Stomach (tissue), 9 donors: ENCODE measurements around the gene C18orf32. TPM values are rescaled to one million over a fixed set of nuclear protein-coding genes. Genes with fewer than 3 reads are reported as not detected.

ENCODE experiments used
- DNase-seq, 2 donors: peaks; one replicate each; pipeline versions ENCODE4 v3.0.0 to v3.0.0-alpha.2; 2013 to 2019
- H3K27ac ChIP-seq, 5 donors: fragments of 200-600 bp in 4 of 5; sonication (generic) in 4 of 5; one replicate each; pipeline ENCODE4 v1.5.1; 2013 to 2019; ENCODE audit warnings: mild to moderate bottlenecking in 1 of 5, moderate library complexity in 1 of 5
- H3K27me3 ChIP-seq, 3 donors: fragments of 200-600 bp; sonication (generic); one replicate each; pipeline ENCODE4 v1.5.1; 2017 to 2019; ENCODE audit warnings: mixed run types in 1 of 3
- H3K36me3 ChIP-seq, 4 donors: fragments of 200-600 bp; sonication (generic); 1 replicate in 3 of 4; 2 replicates in 1 of 4; pipeline ENCODE4 v1.5.1; 2016 to 2019
- H3K4me1 ChIP-seq, 4 donors: fragments of 200-600 bp; sonication (generic); one replicate each; pipeline ENCODE4 v1.5.1; 2016 to 2019
- H3K4me3 ChIP-seq, 4 donors: fragments of 200-600 bp; sonication (generic) in 3 of 4; one replicate each; pipeline ENCODE4 v1.5.1; 2016 to 2019; ENCODE audit warnings: mild to moderate bottlenecking in 1 of 4
- H3K9me3 ChIP-seq, 4 donors: fragments of 200-600 bp; sonication (generic); one replicate each; pipeline ENCODE4 v1.5.1; 2016 to 2019
- EP300 ChIP-seq: sonication (generic); formaldehyde crosslinking; IDR thresholded peaks from one replicate; pipeline ENCODE4 v1.6.1; 2017; ENCODE audit warnings: antibody characterized with exemption
- POLR2A ChIP-seq, 4 donors: fragments of 450-650 bp; IDR thresholded peaks; one replicate each; pipeline ENCODE4 v1.6.1; 2016; ENCODE audit warnings: antibody characterized with exemption in 4 of 4, control low read depth in 2 of 4, mild to moderate bottlenecking in 1 of 4, moderate library complexity in 1 of 4
- POLR2AphosphoS5 ChIP-seq, 3 donors: sonication (generic); formaldehyde crosslinking; IDR thresholded peaks; one replicate each; pipeline ENCODE4 v1.6.1; 2016; ENCODE audit warnings: antibody characterized with exemption in 3 of 3
- WGBS, 5 donors: extraction: QIAGEN DNeasy Blood & Tissue Kit in 3 of 5; methylation state at CpG; one replicate each; pipeline versions ENCODE4 v1.1.5 to v1.1.7; 2013 to 2018; 5-methylcytosine and 5-hydroxymethylcytosine counted together
- intact Hi-C: fragments of 100-400 bp; cut with DNase I; formaldehyde crosslinking; loops from one replicate; pipeline ENCODE4 v1.15.1; 2023; ENCODE audit warnings: low total_unique reads
- polyA plus RNA-seq, 3 donors: library from polyadenylated mRNA; stranded (reverse); fragments of 200-250 nt; gene quantifications; one replicate each; pipeline ENCODE4 v1.2.3, GENCODE V29; 2013
- total RNA-seq, 5 donors: library from RNA; depleted of rRNA; stranded (reverse); fragments of >200 nt; gene quantifications; one replicate each; pipeline versions ENCODE4 v1.1.0 to v1.2.3, GENCODE V29; 2014 to 2016
- TF ChIP-seq, protein P1 (sequence below), 7 experiments: fragments of 450-650 bp in 4 of 7; fragments of 200-600 bp in 3 of 7; sonication (generic) in 3 of 7; IDR thresholded peaks; one replicate each; pipeline ENCODE4 v1.5.1; 2016 to 2019; ENCODE audit warnings: antibody characterized with exemption in 7 of 7, control low read depth in 2 of 7, mild to moderate bottlenecking in 1 of 7
- donor health status: healthy with polysubstance abuse.
- donor health status: Bipolar disorder and iron deficiency.
- donor health status: healthy.

Gene C18orf32
- total and polyA plus RNA-seq, 8 donors, result 0.58 to 186 (median 62.7) TPM

DNA sequence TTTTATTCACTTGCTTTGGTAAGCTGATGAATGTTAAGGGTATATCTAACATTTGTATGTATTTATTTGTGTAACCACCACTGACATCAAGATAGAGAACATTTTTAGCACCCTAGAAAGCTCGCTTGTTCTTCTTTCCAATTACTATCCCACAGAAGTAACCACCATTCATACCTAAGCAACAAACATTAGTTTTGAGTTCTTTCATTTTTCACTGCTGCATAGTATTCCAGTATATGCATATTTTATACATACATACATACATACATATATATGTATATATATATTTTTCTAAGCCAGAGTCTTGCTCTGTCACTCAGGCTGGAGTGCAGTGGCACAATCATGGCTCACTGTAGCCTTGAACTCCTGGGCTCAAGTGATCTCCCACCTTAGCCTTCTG is 15.5 kb downstream of the C18orf32 start:
- Histone ChIP-seq H3K36me3 (peaks cover 0 to 4% (median 0%) of the 10 kb centered on the region in 4 donors), H3K9me3 (no peaks in the 10 kb centered on the region), H3K27me3 (no peaks in the 10 kb centered on the region), H3K27ac (no peak overlapping the region), H3K4me3 (no peak overlapping the region), H3K4me1 (peaks cover 0 to 3% (median 1%) of the 10 kb centered on the region in 4 donors)
- TF ChIP-seq POLR2AphosphoS5 (IDR thresholded peaks at IDR 0.05) (no peak), EP300 (no peak), POLR2A (IDR thresholded peaks at IDR 0.05) (no peak)
- TF ChIP-seq, protein P1, sequence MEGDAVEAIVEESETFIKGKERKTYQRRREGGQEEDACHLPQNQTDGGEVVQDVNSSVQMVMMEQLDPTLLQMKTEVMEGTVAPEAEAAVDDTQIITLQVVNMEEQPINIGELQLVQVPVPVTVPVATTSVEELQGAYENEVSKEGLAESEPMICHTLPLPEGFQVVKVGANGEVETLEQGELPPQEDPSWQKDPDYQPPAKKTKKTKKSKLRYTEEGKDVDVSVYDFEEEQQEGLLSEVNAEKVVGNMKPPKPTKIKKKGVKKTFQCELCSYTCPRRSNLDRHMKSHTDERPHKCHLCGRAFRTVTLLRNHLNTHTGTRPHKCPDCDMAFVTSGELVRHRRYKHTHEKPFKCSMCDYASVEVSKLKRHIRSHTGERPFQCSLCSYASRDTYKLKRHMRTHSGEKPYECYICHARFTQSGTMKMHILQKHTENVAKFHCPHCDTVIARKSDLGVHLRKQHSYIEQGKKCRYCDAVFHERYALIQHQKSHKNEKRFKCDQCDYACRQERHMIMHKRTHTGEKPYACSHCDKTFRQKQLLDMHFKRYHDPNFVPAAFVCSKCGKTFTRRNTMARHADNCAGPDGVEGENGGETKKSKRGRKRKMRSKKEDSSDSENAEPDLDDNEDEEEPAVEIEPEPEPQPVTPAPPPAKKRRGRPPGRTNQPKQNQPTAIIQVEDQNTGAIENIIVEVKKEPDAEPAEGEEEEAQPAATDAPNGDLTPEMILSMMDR (IDR thresholded peaks at IDR 0.05), result no peak
- DNase-seq, result no peak
- WGBS, 5 donors, result 89 to 100% (median 95%) methylated on average over 1 of the region's 1 CpG
- intact Hi-C loops, result no loop called here

DNA sequence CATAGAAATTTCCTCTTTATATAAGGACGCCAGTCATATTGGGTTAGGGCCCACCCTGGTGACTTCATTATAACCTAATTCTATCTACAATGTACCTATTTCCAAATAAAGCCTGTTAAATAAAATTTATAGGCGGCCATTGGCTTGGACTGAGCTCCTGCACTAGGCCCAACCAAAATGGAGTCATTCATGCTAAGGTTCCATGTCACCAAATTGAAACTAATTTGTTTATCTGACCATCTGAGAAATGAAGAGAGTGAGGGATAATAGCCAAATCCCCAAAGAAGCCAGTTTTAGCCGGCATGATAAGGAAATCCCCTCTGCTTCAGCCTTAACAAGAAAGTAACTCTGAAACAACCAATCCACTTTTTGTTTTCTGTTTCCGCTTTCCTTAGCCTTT is 19.4 kb downstream of the C18orf32 start:
- TF ChIP-seq POLR2AphosphoS5 (IDR thresholded peaks at IDR 0.05) (no peak), POLR2A (IDR thresholded peaks at IDR 0.05) (no peak), EP300 (no peak)
- TF ChIP-seq, protein P1 (IDR thresholded peaks at IDR 0.05), result no peak
- Histone ChIP-seq H3K36me3 (no peaks in the 10 kb centered on the region), H3K4me3 (no peak overlapping the region), H3K4me1 (peaks cover 0 to 5% (median 0%) of the 10 kb centered on the region in 4 donors), H3K9me3 (no peaks in the 10 kb centered on the region), H3K27me3 (no peaks in the 10 kb centered on the region), H3K27ac (no peak overlapping the region)
- intact Hi-C loops, result no loop called here
- DNase-seq, result no peak
- 88 to 94% (median 90%) methylated on average over 4 of the region's 4 CpGs for WGBS, 5 donors

DNA sequence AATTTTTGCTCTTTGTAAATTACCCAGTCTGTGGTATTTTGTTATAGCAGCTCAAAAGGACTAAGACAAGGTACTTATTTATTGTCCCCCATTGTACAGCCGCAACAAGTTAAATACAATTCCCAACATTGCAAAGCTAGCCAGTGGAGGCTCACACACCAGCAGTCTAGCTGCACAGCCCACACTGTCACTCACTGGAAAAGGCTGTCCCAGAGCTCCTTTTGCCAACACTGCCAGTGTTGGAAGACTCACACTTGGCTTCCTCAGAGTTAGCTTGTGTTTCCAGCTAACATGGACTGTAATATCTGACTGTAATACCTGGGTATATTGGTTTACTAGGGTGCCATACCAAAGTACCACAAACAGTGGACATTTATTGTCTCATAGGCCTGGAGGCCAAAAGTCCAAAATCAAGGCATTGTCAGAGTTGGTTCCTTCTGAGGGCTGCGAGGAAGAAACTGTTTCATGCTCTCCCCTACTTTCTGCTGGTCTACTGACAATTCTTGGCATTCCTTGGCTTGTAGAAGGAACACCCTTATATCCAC is 19.9 kb downstream of the C18orf32 start:
- no peaks in the 10 kb centered on the region for H3K36me3 ChIP-seq
- DNase-seq, result no peak
- 82 to 96% (median 90%) methylated on average over 2 of the region's 2 CpGs for whole genome bisulfite sequencing, 5 donors
- H3K9me3 ChIP-seq, result no peaks in the 10 kb centered on the region
- peaks cover 0 to 8% (median 0%) of the 10 kb centered on the region in 4 donors for H3K4me1 ChIP-seq
- intact Hi-C loops, result no loop called here
- TF ChIP-seq, protein P1 (IDR thresholded peaks at IDR 0.05), result no peak
- TF ChIP-seq POLR2A (IDR thresholded peaks at IDR 0.05), result no peak
- TF ChIP-seq EP300, result no peak
- no peak for TF ChIP-seq POLR2AphosphoS5 (IDR thresholded peaks at IDR 0.05)
- H3K27ac ChIP-seq, result no peak overlapping the region
- H3K27me3 ChIP-seq, result no peaks in the 10 kb centered on the region
- H3K4me3 ChIP-seq, result no peak overlapping the region

GRCh38 chr18:49464718-49465598 is 22.1 kb downstream of the C18orf32 start:
- WGBS, 5 donors, result 66 to 81% (median 74%) methylated on average over 8 of the region's 8 CpGs
- Histone ChIP-seq H3K27ac (no peak overlapping the region), H3K27me3 (no peaks in the 10 kb centered on the region), H3K9me3 (no peaks in the 10 kb centered on the region), H3K4me3 (no peak overlapping the region), H3K4me1 (peaks cover 0 to 18% (median 7%) of the 10 kb centered on the region in 4 donors), H3K36me3 (no peaks in the 10 kb centered on the region)
- intact Hi-C loops, result no loop called here
- TF ChIP-seq POLR2AphosphoS5 (IDR thresholded peaks at IDR 0.05), result no peak
- TF ChIP-seq EP300, result no peak
- TF ChIP-seq, protein P1 (IDR thresholded peaks at IDR 0.05), result no peak
- TF ChIP-seq POLR2A (IDR thresholded peaks at IDR 0.05), result no peak
- no peak for DNase-seq
